NT2/D1 (cell line): ENCODE results near the gene LCN1.
"Not testable (repeated sequence)": the region's sequence is repeated elsewhere in the genome, so short reads cannot be mapped to it uniquely, and the experiment has no call there.

ENCODE experiments used
- DNase-seq: peaks from one replicate; pipeline ENCODE4 v3.0.0-alpha.2; 2011; ENCODE audit warnings: low read depth, low spot score
- H3K27me3 ChIP-seq: 2 replicates; pipeline ENCODE4 v1.6.0; 2011; ENCODE audit warnings: mild to moderate bottlenecking; ENCODE audit not compliant: insufficient read length, insufficient read depth
- H3K36me3 ChIP-seq: 2 replicates; pipeline ENCODE4 v1.6.1; 2011; ENCODE audit warnings: mild to moderate bottlenecking, low read length, mixed read lengths; ENCODE audit not compliant: insufficient read depth, insufficient read length
- H3K4me1 ChIP-seq: 2 replicates; pipeline ENCODE4 v1.5.1; 2011; ENCODE audit not compliant: insufficient read depth, insufficient read length
- H3K4me3 ChIP-seq: 2 replicates; pipeline ENCODE4 v1.5.1; 2011; ENCODE audit warnings: low read depth; ENCODE audit not compliant: insufficient read length
- H3K9ac ChIP-seq: 2 replicates; pipeline ENCODE4 v1.6.0; 2011; ENCODE audit warnings: low read depth; ENCODE audit not compliant: insufficient read length
- H3K9me3 ChIP-seq: 2 replicates; pipeline ENCODE4 v1.5.1; 2011; ENCODE audit warnings: mild to moderate bottlenecking, low read length; ENCODE audit not compliant: insufficient read depth
- SUZ12 ChIP-seq: IDR thresholded peaks from 2 replicates; pipeline ENCODE4 v1.6.1; 2011; ENCODE audit not compliant: insufficient read length, insufficient read depth; ENCODE audit errors: extremely low read depth
- YY1 ChIP-seq: IDR thresholded peaks from 2 replicates; pipeline ENCODE4 v1.6.1; 2011; ENCODE audit not compliant: insufficient read length, insufficient read depth
- ZNF274 ChIP-seq: IDR thresholded peaks from 2 replicates; pipeline ENCODE4 v1.6.1; 2011; ENCODE audit warnings: mild to moderate bottlenecking, low read depth, low read length

LCN1 gene

GRCh38 chr9:135544981-135545635 is 23.9 kb downstream of the LCN1 start:
- H3K4me3 ChIP-seq: no peak overlapping the region
- no peak overlapping the region for H3K9ac ChIP-seq
- no peaks in the 10 kb centered on the region for H3K9me3 ChIP-seq
- TF ChIP-seq YY1: no peak
- no peak for TF ChIP-seq ZNF274
- no peak for TF ChIP-seq SUZ12
- H3K36me3 ChIP-seq: no peaks in the 10 kb centered on the region
- no peak for DNase-seq
- H3K27me3 ChIP-seq: no peaks in the 10 kb centered on the region
- H3K4me1 ChIP-seq: no peaks in the 10 kb centered on the region

- not testable (repeated sequence) for DNase-seq, H3K27me3 ChIP-seq, H3K9me3 ChIP-seq, H3K9ac ChIP-seq, H3K4me3 ChIP-seq, H3K36me3 ChIP-seq, H3K4me1 ChIP-seq
These were observed 24.5 kb downstream of the LCN1 start, which contains the start of gene OBP2A for GRCh38 chr9:135545646-135546176. OBP2A (plus strand) TSS chr9:135546126; CDS start chr9:135546181, 55 bp downstream.

GRCh38 chr9:135546792-135547617 is 25.8 kb downstream of the LCN1 start:
- H3K9me3 ChIP-seq, H3K4me3 ChIP-seq, H3K27me3 ChIP-seq, H3K9ac ChIP-seq, H3K4me1 ChIP-seq, H3K36me3 ChIP-seq, DNase-seq: not testable (repeated sequence)

- peaks cover 6% of the 10 kb centered on the region for H3K4me1 ChIP-seq
- H3K36me3 ChIP-seq: no peaks in the 10 kb centered on the region
- H3K9me3 ChIP-seq: no peaks in the 10 kb centered on the region
- H3K4me3 ChIP-seq: no peak overlapping the region
- no peaks in the 10 kb centered on the region for H3K27me3 ChIP-seq
- no peak for TF ChIP-seq SUZ12
- DNase-seq: no peak
- no peak overlapping the region for H3K9ac ChIP-seq
These were observed 26.8 kb downstream of the LCN1 start for GRCh38 chr9:135547756-135548736.

GRCh38 chr9:135549478-135550343 is 28.5 kb downstream of the LCN1 start:
- H3K36me3 ChIP-seq, H3K4me1 ChIP-seq, H3K27me3 ChIP-seq, DNase-seq, H3K9me3 ChIP-seq, H3K4me3 ChIP-seq, H3K9ac ChIP-seq: not testable (repeated sequence)

GRCh38 chr9:135550344-135550918 is 29.2 kb downstream of the LCN1 start:
- peaks cover 6% of the 10 kb centered on the region for H3K4me1 ChIP-seq
- DNase-seq: no peak
- no peaks in the 10 kb centered on the region for H3K36me3 ChIP-seq
- no peak overlapping the region for H3K4me3 ChIP-seq
- H3K9ac ChIP-seq: no peak overlapping the region
- no peak for TF ChIP-seq ZNF274
- TF ChIP-seq SUZ12: no peak
- TF ChIP-seq YY1: no peak
- H3K27me3 ChIP-seq: no peaks in the 10 kb centered on the region
- H3K9me3 ChIP-seq: no peaks in the 10 kb centered on the region
